Endothelial cell of umbilical vein (primary cell): ENCODE data around the gene SPRY4. TPM values are rescaled to one million over a fixed set of nuclear protein-coding genes. Genes with fewer than 3 reads are reported as not detected.

Source experiments
- BruUV-seq: library from RNA; stranded (reverse); fragments of 400-500 nt; replicated peaks from 2 replicates; lab custom pipeline; 2021; lab: Mats Ljungman, UMichigan
- CTCF ChIA-PET: fragments of 300-600, 350-600 bp; sonication (Branson Sonifier 250); formaldehyde crosslinking; loops from one replicate; lab custom pipeline; 2021; ENCODE audit warnings: antibody characterized with exemption, inconsistent platforms; lab: Charles Lee
- POLR2A ChIA-PET: fragments of 300-600, 350-600 bp; sonication (Branson Sonifier 250); formaldehyde crosslinking; loops from one replicate; lab custom pipeline; 2021; ENCODE audit warnings: antibody characterized with exemption, inconsistent platforms; lab: Charles Lee
- DNase-seq: peaks from one replicate; pipeline ENCODE4 v3.0.0-alpha.2; 2011; ENCODE audit warnings: low read depth, low spot score
- FAIRE-seq: peaks from 2 replicates; lab custom pipeline; 2011; peaks lifted over from hg19 to GRCh38; lab: Jason Lieb, UNC
- H2AFZ ChIP-seq: 2 replicates; pipeline ENCODE4 v1.6.0; 2012; ENCODE audit warnings: low read depth, low read length, control low read depth, inconsistent platforms
- H3K27ac ChIP-seq: 2 replicates; pipeline ENCODE4 v1.5.1; 2011; ENCODE audit warnings: low read depth, mild to moderate bottlenecking, control low read depth, low read length, moderate library complexity; ENCODE audit not compliant: insufficient read depth
- H3K27me3 ChIP-seq, 2 experiments: 2 replicates each; pipeline versions ENCODE4 v1.6.0 to v1.6.1; 2011; ENCODE audit warnings: low read length in 2 of 2, mixed read lengths in 1 of 2; ENCODE audit not compliant: control insufficient read depth in 2 of 2, insufficient read depth in 2 of 2
- H3K36me3 ChIP-seq, 2 experiments: 2 replicates in 1 of 2; 3 replicates in 1 of 2; pipeline ENCODE4 v1.5.1; 2011; ENCODE audit warnings: low read length in 2 of 2, mild to moderate bottlenecking in 1 of 2, moderate library complexity in 1 of 2; ENCODE audit not compliant: control insufficient read depth in 2 of 2, insufficient read depth in 2 of 2; ENCODE audit errors: extremely low read depth in 1 of 2
- H3K4me1 ChIP-seq: 3 replicates; pipeline ENCODE4 v1.5.1; 2011; ENCODE audit warnings: mild to moderate bottlenecking, low read length; ENCODE audit not compliant: control insufficient read depth, insufficient read depth; ENCODE audit errors: extremely low read depth
- H3K4me2 ChIP-seq: 2 replicates; pipeline ENCODE4 v1.6.1; 2011; ENCODE audit warnings: low read length, control low read depth, mixed read lengths; ENCODE audit not compliant: insufficient read depth
- H3K4me3 ChIP-seq, 3 experiments: fragments of 200-600 bp in 1 of 3; sonication (generic), shearing (Covaris generic) in 1 of 3; replicated peaks in 1 of 3; 2 replicates each; pipeline ENCODE4 v1.5.1; 2011 to 2016; ENCODE audit warnings: control low read depth in 3 of 3, low read length in 3 of 3, mild to moderate bottlenecking in 2 of 3, inconsistent platforms in 1 of 3, low read depth in 1 of 3, moderate library complexity in 1 of 3; ENCODE audit not compliant: insufficient read depth in 1 of 3
- H3K79me2 ChIP-seq: 2 replicates; pipeline ENCODE4 v1.6.0; 2012; ENCODE audit warnings: low read length, inconsistent platforms; ENCODE audit not compliant: control insufficient read depth, insufficient read depth
- H3K9ac ChIP-seq: replicated peaks from 2 replicates; pipeline ENCODE3; 2011; ENCODE audit warnings: low read length, control low read depth; ENCODE audit not compliant: insufficient read depth; ENCODE audit errors: extremely low read depth
- H3K9me1 ChIP-seq: replicated peaks from 3 replicates; pipeline ENCODE4 v1.6.0; 2011; ENCODE audit warnings: mild to moderate bottlenecking, low read length; ENCODE audit not compliant: control insufficient read depth, insufficient read depth; ENCODE audit errors: extremely low read depth
- H3K9me3 ChIP-seq: replicated peaks from 2 replicates; pipeline ENCODE4 v1.5.1; 2012; ENCODE audit warnings: low read length, inconsistent platforms; ENCODE audit not compliant: control insufficient read depth, insufficient read depth
- H4K20me1 ChIP-seq: replicated peaks from 2 replicates; pipeline ENCODE3; 2011; ENCODE audit warnings: mild to moderate bottlenecking, low read length; ENCODE audit not compliant: control insufficient read depth, insufficient read depth; ENCODE audit errors: extremely low read depth
- EZH2 ChIP-seq: IDR thresholded peaks from 2 replicates; pipeline ENCODE4 v1.6.1; 2012; ENCODE audit warnings: borderline replicate concordance, low read depth, mild to moderate bottlenecking, moderate library complexity, low read length, inconsistent platforms; ENCODE audit not compliant: severe bottlenecking
- FOS ChIP-seq: IDR thresholded peaks from 2 replicates; pipeline ENCODE4 v1.6.1; 2011; ENCODE audit warnings: mild to moderate bottlenecking, low read length, moderate library complexity, borderline replicate concordance; ENCODE audit not compliant: insufficient read depth
- GATA2 ChIP-seq: IDR thresholded peaks from 2 replicates; pipeline ENCODE4 v1.7.0; 2011; ENCODE audit warnings: low read depth, mild to moderate bottlenecking, moderate library complexity, mixed read lengths, low read length; ENCODE audit not compliant: insufficient read length, insufficient read depth
- JUN ChIP-seq: IDR thresholded peaks from 2 replicates; pipeline ENCODE4 v1.6.1; 2011; ENCODE audit warnings: borderline replicate concordance, low read depth; ENCODE audit not compliant: insufficient read length, insufficient read depth
- MYC ChIP-seq: IDR thresholded peaks from one replicate; pipeline ENCODE4 v1.6.1; 2011; ENCODE audit warnings: mild to moderate bottlenecking, low read depth, low read length
- POLR2A ChIP-seq: IDR thresholded peaks from 2 replicates; pipeline ENCODE4 v1.6.1; 2012; ENCODE audit warnings: low read depth, mild to moderate bottlenecking, control low read depth, low read length
- POLR2AphosphoS5 ChIP-seq: IDR thresholded peaks from 2 replicates; pipeline ENCODE4 v1.6.1; 2012; ENCODE audit warnings: low read depth, mild to moderate bottlenecking, control low read depth, low read length, moderate library complexity; ENCODE audit not compliant: insufficient read depth
- dilution Hi-C: fragments of 300-500 bp; cut with MboI; formaldehyde crosslinking; loops from one replicate; pipeline ENCODE4 v1.15.0; 2019; ENCODE audit warnings: low sequenced_read_pairs; ENCODE audit not compliant: extremely low pct_ligation_motif_present
- intact Hi-C: fragments of 100-400 bp; cut with micrococcal nuclease; formaldehyde crosslinking; loops from one replicate; pipeline ENCODE4 v1.10.0; 2022
- polyA plus RNA-seq, 4 experiments: library from polyadenylated mRNA; depleted of rRNA in 3 of 4; stranded (reverse) in 3 of 4; unstranded in 1 of 4; fragments of >200 nt; gene quantifications; 2 replicates each; pipeline versions ENCODE4 v1.2.1 to v1.2.3, GENCODE V29; 2011 to 2012; ENCODE audit warnings: missing spikeins in 1 of 4
- total RNA-seq: library from RNA; stranded (reverse); gene quantifications from 2 replicates; pipeline ENCODE4 v1.2.3, GENCODE V29; 2021
- TF ChIP-seq, protein P1 (sequence below), 2 donors: IDR thresholded peaks; 1 replicate in 1 of 2; 2 replicates in 1 of 2; pipeline ENCODE4 v1.5.1; 2011; ENCODE audit warnings: low read length in 2 of 2, mild to moderate bottlenecking in 2 of 2, moderate library complexity in 2 of 2, control low read depth in 1 of 2, inconsistent platforms in 1 of 2, low read depth in 1 of 2; ENCODE audit not compliant: insufficient read depth in 1 of 2; ENCODE audit errors: extremely low read depth in 1 of 2
- TF ChIP-seq, protein P2 (sequence below): IDR thresholded peaks from 2 replicates; pipeline ENCODE4 v1.6.1; 2011; ENCODE audit not compliant: insufficient read depth, insufficient read length

The SPRY4 gene
- total and polyA plus RNA-seq, 2 donors (not counting 3 experiments of a cell fraction or from before 2014, with no cell fraction given) = 9.3 to 33.9 TPM

DNA sequence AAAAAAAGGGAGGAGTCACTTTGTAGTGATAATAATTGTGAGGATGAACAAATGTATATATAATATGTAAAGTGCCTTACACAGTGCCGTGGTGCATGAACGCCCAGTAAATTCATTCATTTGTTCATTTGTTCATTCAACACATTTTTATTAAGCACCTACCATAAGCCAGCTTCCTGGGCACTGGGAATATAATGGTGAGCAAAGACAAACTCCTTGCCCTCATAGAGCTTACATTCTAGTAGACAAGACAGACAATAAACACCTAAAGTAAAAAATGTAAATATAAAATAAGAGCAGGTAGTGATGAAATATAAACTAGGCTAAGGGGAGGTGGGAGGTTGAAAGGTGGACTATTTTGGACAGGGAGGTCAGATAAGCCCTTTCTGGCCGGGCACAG is 32.0 kb downstream of the SPRY4 start:
- H3K4me2 ChIP-seq = no peak overlapping the region
- no peak overlapping the region for H3K4me3 ChIP-seq
- POLR2A ChIA-PET = interaction anchor here (0.7 kb wide), 1 partner anchor 16 kb away, joined by 5 read pairs; no protein-coding TSS in a partner anchor
- H3K4me1 ChIP-seq = peaks cover 67% of the 10 kb centered on the region
- DNase-seq = no peak
- no peaks in the 10 kb centered on the region for H3K9me3 ChIP-seq
- intact Hi-C loops = no loop called here
- no peak for FAIRE-seq
- TF ChIP-seq POLR2A (no peak), FOS (no peak), POLR2AphosphoS5 (no peak), JUN (no peak), GATA2 (no peak), MYC (no peak), EZH2 (no peak)
- TF ChIP-seq, protein P1, sequence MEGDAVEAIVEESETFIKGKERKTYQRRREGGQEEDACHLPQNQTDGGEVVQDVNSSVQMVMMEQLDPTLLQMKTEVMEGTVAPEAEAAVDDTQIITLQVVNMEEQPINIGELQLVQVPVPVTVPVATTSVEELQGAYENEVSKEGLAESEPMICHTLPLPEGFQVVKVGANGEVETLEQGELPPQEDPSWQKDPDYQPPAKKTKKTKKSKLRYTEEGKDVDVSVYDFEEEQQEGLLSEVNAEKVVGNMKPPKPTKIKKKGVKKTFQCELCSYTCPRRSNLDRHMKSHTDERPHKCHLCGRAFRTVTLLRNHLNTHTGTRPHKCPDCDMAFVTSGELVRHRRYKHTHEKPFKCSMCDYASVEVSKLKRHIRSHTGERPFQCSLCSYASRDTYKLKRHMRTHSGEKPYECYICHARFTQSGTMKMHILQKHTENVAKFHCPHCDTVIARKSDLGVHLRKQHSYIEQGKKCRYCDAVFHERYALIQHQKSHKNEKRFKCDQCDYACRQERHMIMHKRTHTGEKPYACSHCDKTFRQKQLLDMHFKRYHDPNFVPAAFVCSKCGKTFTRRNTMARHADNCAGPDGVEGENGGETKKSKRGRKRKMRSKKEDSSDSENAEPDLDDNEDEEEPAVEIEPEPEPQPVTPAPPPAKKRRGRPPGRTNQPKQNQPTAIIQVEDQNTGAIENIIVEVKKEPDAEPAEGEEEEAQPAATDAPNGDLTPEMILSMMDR (IDR thresholded peaks at IDR 0.05; ENCODE audit: extremely low read depth in 1 of 2, insufficient read depth in 1 of 2, low read depth in 1 of 2, low read length in 2 of 2) = no peak
- TF ChIP-seq, protein P2, sequence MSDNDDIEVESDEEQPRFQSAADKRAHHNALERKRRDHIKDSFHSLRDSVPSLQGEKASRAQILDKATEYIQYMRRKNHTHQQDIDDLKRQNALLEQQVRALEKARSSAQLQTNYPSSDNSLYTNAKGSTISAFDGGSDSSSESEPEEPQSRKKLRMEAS = no peak
- no TSS peak for BruUV-seq
- no peaks in the 10 kb centered on the region for H3K27me3 ChIP-seq
- H3K36me3 ChIP-seq = no peaks in the 10 kb centered on the region
- dilution Hi-C loops = no loop called here
- H2AFZ ChIP-seq = no peak overlapping the region
- H3K9me1 ChIP-seq = no peaks in the 10 kb centered on the region
- no peak overlapping the region for H3K9ac ChIP-seq
- H3K27ac ChIP-seq = peak overlapping the region; percentile 68
- peaks cover 2% of the 10 kb centered on the region for H3K79me2 ChIP-seq
- no peaks in the 10 kb centered on the region for H4K20me1 ChIP-seq
- CTCF ChIA-PET = interaction anchor here (1.2 kb wide), 1 partner anchor 256 kb away, joined by 3 read pairs; no protein-coding TSS in a partner anchor
